ENCODE measurements around the gene COX18. TPM values are rescaled to one million over a fixed set of nuclear protein-coding genes. Genes with fewer than 3 reads are reported as not detected.

Gene COX18
- total RNA-seq, 1 donor from 2014 or later, result 15.4 TPM

- TF ChIP-seq CTCF (IDR thresholded peaks at IDR 0.05; ENCODE audit: unreplicated experiment), result no peak
- no peak overlapping the region for H3K27ac Mint-ChIP-seq
- no peaks in the 10 kb centered on the region for H3K9me3 Mint-ChIP-seq (ENCODE audit: low read depth)
- no peaks in the 10 kb centered on the region for H3K27me3 Mint-ChIP-seq
- no peak for DNase-seq (ENCODE audit: low spot score, unreplicated experiment)
- no peak overlapping the region for H3K4me3 Mint-ChIP-seq (ENCODE audit: low read depth)
- peaks cover 7% of the 10 kb centered on the region for H3K36me3 Mint-ChIP-seq (ENCODE audit: insufficient read depth)
- H3K4me1 Mint-ChIP-seq (ENCODE audit: low read depth), result no peaks in the 10 kb centered on the region
These were observed 15.5 kb downstream of the COX18 start for GRCh38 chr4:73053974-73054480.

- no peak for DNase-seq (ENCODE audit: low spot score, unreplicated experiment)
- Mint-ChIP-seq H3K27ac (no peak overlapping the region), H3K4me3 (ENCODE audit: low read depth) (no peak overlapping the region), H3K27me3 (no peaks in the 10 kb centered on the region), H3K9me3 (ENCODE audit: low read depth) (no peaks in the 10 kb centered on the region), H3K4me1 (ENCODE audit: low read depth) (no peaks in the 10 kb centered on the region), H3K36me3 (ENCODE audit: insufficient read depth) (peaks cover 4% of the 10 kb centered on the region)
- TF ChIP-seq CTCF (IDR thresholded peaks at IDR 0.05; ENCODE audit: unreplicated experiment), result no peak
These were observed 16.4 kb downstream of the COX18 start for GRCh38 chr4:73053076-73053475.

- H3K4me1 Mint-ChIP-seq (ENCODE audit: low read depth), result no peaks in the 10 kb centered on the region
- H3K36me3 Mint-ChIP-seq (ENCODE audit: insufficient read depth), result peaks cover 3% of the 10 kb centered on the region
- TF ChIP-seq CTCF (IDR thresholded peaks at IDR 0.05; ENCODE audit: unreplicated experiment), result no peak
- DNase-seq (ENCODE audit: low spot score, unreplicated experiment), result no peak
- no peak overlapping the region for H3K4me3 Mint-ChIP-seq (ENCODE audit: low read depth)
- no peaks in the 10 kb centered on the region for H3K27me3 Mint-ChIP-seq
- no peak overlapping the region for H3K27ac Mint-ChIP-seq
- no peaks in the 10 kb centered on the region for H3K9me3 Mint-ChIP-seq (ENCODE audit: low read depth)
These were observed 17.9 kb downstream of the COX18 start for GRCh38 chr4:73051625-73052024.

DNA sequence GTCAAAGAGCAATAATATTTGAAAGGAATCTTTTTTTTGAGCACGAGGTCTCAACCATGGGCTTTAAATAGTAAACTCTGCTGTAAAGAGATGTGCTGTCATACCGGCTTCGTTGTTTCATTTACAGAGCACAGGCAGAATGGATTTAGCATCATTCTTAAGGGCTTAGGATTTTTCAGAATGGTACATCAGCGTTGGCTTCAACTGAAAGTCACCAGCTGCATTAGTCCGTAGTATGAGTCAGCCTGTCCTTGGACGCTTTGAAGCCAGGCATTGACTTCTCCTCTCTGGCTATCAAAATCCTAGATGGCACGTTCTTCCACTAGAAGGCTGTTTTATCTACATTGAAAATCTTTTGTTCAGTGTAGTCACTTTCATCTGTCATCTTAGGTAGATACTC, 23.6 kb downstream of the COX18 start:
- Mint-ChIP-seq H3K27ac (no peak overlapping the region), H3K27me3 (no peaks in the 10 kb centered on the region), H3K36me3 (ENCODE audit: insufficient read depth) (no peaks in the 10 kb centered on the region), H3K9me3 (ENCODE audit: low read depth) (peaks cover 3% of the 10 kb centered on the region), H3K4me3 (ENCODE audit: low read depth) (no peak overlapping the region), H3K4me1 (ENCODE audit: low read depth) (no peaks in the 10 kb centered on the region)
- no peak for DNase-seq (ENCODE audit: low spot score, unreplicated experiment)
- TF ChIP-seq CTCF (IDR thresholded peaks at IDR 0.05; ENCODE audit: unreplicated experiment), result no peak

DNA sequence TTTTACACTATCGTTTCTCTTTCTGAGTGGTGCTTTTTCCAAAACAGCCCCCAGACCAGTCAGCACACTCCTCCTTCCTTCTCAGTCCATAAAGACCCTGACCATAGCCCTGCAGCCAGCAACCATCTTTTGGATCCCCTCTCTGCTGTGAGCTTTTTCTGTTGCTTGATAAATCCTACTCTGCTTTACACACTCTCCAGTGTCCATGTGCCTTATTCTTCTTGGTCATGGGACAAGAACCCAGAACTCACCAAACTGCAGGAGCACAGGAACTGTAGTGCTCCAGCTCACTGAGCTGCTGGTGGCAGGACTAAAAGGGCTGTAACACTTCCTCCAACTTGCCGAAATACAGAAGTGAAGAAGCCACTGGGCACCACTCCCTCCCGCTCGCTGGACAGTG, 32.5 kb downstream of the COX18 start:
- Mint-ChIP-seq H3K4me3 (ENCODE audit: low read depth) (no peak overlapping the region), H3K4me1 (ENCODE audit: low read depth) (no peaks in the 10 kb centered on the region), H3K36me3 (ENCODE audit: insufficient read depth) (peaks cover 1% of the 10 kb centered on the region), H3K9me3 (ENCODE audit: low read depth) (peaks cover 30% of the 10 kb centered on the region), H3K27ac (no peak overlapping the region), H3K27me3 (no peaks in the 10 kb centered on the region)
- TF ChIP-seq CTCF (IDR thresholded peaks at IDR 0.05; ENCODE audit: unreplicated experiment), result no peak
- no peak for DNase-seq (ENCODE audit: low spot score, unreplicated experiment)

Data from progenitor cell of endocrine pancreas (in vitro differentiated cells).